ENCODE results near the gene SLC12A3. TPM values are rescaled to one million over a fixed set of nuclear protein-coding genes. Genes with fewer than 3 reads are reported as not detected.

Gene SLC12A3
- total and polyA plus RNA-seq, 2 experiments from 2014 or later = not detected

DNA sequence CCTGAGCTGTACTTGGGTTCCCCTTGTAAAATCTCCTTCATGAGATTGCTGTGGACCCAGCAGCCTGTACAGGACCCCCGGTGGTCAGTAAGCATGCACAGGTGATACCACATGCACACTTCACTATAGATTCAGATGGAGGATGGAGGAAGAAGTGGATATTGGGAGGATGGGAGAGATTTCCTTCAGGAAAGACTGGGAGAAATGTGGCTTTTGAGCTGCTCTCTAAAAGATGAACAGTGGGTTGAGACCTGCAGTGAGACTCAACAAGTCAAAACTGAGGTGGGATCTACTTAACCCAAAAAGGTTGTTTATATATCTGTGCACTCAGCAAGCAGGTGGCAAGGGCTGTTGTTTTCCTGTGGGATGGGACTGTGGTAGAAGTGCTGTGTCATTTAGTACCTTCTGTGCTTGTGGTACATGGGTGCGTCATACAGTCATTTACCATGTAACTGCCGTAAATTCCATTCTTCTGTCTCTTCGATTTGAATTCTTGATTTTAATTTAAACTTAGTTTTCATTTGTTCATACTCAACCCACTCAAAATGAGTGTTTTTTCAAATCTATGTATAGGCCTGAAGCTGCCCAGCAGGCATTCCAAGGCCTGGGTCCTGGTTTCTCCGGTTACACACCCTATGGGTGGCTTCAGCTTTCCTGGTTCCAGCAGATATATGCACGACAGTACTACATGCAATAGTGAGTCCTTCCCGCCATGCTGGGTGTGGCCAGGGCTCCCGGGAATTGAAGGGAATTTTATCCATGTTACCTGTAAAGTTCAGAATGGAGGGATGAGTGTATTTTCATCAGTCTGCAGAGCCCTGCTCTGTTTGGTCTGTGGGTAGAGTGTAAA is 73.9 kb downstream of the SLC12A3 start:
- Histone ChIP-seq H3K36me3 (replicated peaks; ENCODE audit: insufficient read depth, low read depth) (peaks cover 4% of the 10 kb centered on the region), H3K79me2 (peaks cover 53% of the 10 kb centered on the region), H3K4me1 (ENCODE audit: insufficient read depth) (peaks cover 6% of the 10 kb centered on the region), H4K20me1 (ENCODE audit: insufficient read depth, poor library complexity, severe bottlenecking) (peaks cover 74% of the 10 kb centered on the region), H3K9me2 (replicated peaks; ENCODE audit: insufficient read depth) (no peaks in the 10 kb centered on the region), H3K27me3 (no peaks in the 10 kb centered on the region), H3K4me3 (no peak overlapping the region), H3K9me3 (ENCODE audit: low read depth) (no peaks in the 10 kb centered on the region), H2AFZ (no peak overlapping the region), H3K27ac (no peak overlapping the region), H3K4me2 (no peak overlapping the region)
- TF ChIP-seq, protein P1, sequence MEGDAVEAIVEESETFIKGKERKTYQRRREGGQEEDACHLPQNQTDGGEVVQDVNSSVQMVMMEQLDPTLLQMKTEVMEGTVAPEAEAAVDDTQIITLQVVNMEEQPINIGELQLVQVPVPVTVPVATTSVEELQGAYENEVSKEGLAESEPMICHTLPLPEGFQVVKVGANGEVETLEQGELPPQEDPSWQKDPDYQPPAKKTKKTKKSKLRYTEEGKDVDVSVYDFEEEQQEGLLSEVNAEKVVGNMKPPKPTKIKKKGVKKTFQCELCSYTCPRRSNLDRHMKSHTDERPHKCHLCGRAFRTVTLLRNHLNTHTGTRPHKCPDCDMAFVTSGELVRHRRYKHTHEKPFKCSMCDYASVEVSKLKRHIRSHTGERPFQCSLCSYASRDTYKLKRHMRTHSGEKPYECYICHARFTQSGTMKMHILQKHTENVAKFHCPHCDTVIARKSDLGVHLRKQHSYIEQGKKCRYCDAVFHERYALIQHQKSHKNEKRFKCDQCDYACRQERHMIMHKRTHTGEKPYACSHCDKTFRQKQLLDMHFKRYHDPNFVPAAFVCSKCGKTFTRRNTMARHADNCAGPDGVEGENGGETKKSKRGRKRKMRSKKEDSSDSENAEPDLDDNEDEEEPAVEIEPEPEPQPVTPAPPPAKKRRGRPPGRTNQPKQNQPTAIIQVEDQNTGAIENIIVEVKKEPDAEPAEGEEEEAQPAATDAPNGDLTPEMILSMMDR (IDR thresholded peaks at IDR 0.05; ENCODE audit: poor library complexity) = no peak
- no peak for TF ChIP-seq EZH2 (IDR thresholded peaks at IDR 0.05; ENCODE audit: borderline replicate concordance)
- TF ChIP-seq EZH2phosphoT487 (IDR thresholded peaks at IDR 0.05; ENCODE audit: low read depth, severe bottlenecking, unreplicated experiment) = no peak
- 92% methylated on average over 8 of the region's 8 CpGs for WGBS (ENCODE audit: low lambda C conversion rate, missing lambda C conversion rate)
- no peak for DNase-seq (ENCODE audit: low spot score)

DNA sequence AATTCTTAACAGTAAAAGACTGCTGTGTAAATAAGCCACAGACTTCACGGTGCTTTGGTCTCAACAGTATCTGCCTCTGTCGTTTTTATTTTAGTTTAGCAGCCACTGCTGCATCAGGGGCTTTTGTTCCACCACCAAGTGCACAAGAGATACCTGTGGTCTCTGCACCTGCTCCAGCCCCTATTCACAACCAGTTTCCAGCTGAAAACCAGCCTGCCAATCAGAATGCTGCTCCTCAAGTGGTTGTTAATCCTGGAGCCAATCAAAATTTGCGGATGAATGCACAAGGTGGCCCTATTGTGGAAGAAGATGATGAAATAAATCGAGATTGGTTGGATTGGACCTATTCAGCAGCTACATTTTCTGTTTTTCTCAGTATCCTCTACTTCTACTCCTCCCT is 74.8 kb downstream of the SLC12A3 start:
- peaks cover 4% of the 10 kb centered on the region for H3K36me3 ChIP-seq (replicated peaks; ENCODE audit: insufficient read depth, low read depth)
- no peak for DNase-seq (ENCODE audit: low spot score)
- no peak overlapping the region for H3K4me3 ChIP-seq
- H3K79me2 ChIP-seq = peaks cover 44% of the 10 kb centered on the region
- no peaks in the 10 kb centered on the region for H3K9me3 ChIP-seq (ENCODE audit: low read depth)
- no peak overlapping the region for H2AFZ ChIP-seq
- no peaks in the 10 kb centered on the region for H3K4me1 ChIP-seq (ENCODE audit: insufficient read depth)
- H3K4me2 ChIP-seq = no peak overlapping the region
- no peaks in the 10 kb centered on the region for H3K9me2 ChIP-seq (replicated peaks; ENCODE audit: insufficient read depth)
- H3K27ac ChIP-seq = no peak overlapping the region
- no peaks in the 10 kb centered on the region for H3K27me3 ChIP-seq
- WGBS (ENCODE audit: low lambda C conversion rate, missing lambda C conversion rate) = 89% methylated on average over 4 of the region's 4 CpGs
- TF ChIP-seq EZH2 (IDR thresholded peaks at IDR 0.05; ENCODE audit: borderline replicate concordance) (no peak), EZH2phosphoT487 (IDR thresholded peaks at IDR 0.05; ENCODE audit: low read depth, severe bottlenecking, unreplicated experiment) (no peak)
- TF ChIP-seq, protein P1 (IDR thresholded peaks at IDR 0.05; ENCODE audit: poor library complexity) = no peak
- peaks cover 66% of the 10 kb centered on the region for H4K20me1 ChIP-seq (ENCODE audit: insufficient read depth, poor library complexity, severe bottlenecking)

DNA sequence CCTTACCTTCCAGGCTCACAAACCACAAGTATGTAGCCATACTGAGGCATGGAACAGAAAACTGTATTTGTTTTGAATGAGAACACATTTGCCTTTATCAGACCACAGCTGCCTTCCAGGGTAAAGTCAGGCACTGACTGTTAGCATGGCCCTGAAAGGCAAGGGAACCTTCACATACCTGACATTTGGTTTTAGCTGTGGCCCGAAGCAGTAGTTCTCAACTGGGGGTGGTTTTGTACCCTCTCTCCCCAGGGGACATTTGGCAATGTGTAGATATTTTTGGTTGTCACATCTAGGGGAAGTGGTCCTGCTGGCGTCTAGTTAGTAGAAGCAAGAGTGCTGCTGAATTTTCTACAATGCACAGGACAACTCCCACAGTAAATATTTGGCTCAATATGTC is 76.1 kb downstream of the SLC12A3 start:
- H3K27me3 ChIP-seq = no peaks in the 10 kb centered on the region
- H3K36me3 ChIP-seq (replicated peaks; ENCODE audit: insufficient read depth, low read depth) = peaks cover 4% of the 10 kb centered on the region
- WGBS (ENCODE audit: low lambda C conversion rate, missing lambda C conversion rate) = 92% methylated on average over 2 of the region's 2 CpGs
- H3K79me2 ChIP-seq = peaks cover 31% of the 10 kb centered on the region
- no peak overlapping the region for H2AFZ ChIP-seq
- H3K4me1 ChIP-seq (ENCODE audit: insufficient read depth) = no peaks in the 10 kb centered on the region
- TF ChIP-seq, protein P1 (IDR thresholded peaks at IDR 0.05; ENCODE audit: poor library complexity) = no peak
- TF ChIP-seq EZH2phosphoT487 (IDR thresholded peaks at IDR 0.05; ENCODE audit: low read depth, severe bottlenecking, unreplicated experiment) = no peak
- TF ChIP-seq EZH2 (IDR thresholded peaks at IDR 0.05; ENCODE audit: borderline replicate concordance) = no peak
- no peak for DNase-seq (ENCODE audit: low spot score)
- peaks cover 53% of the 10 kb centered on the region for H4K20me1 ChIP-seq (ENCODE audit: insufficient read depth, poor library complexity, severe bottlenecking)
- H3K4me3 ChIP-seq = no peak overlapping the region
- no peaks in the 10 kb centered on the region for H3K9me3 ChIP-seq (ENCODE audit: low read depth)
- H3K9me2 ChIP-seq (replicated peaks; ENCODE audit: insufficient read depth) = no peaks in the 10 kb centered on the region
- H3K27ac ChIP-seq = no peak overlapping the region
- no peak overlapping the region for H3K4me2 ChIP-seq

All from hepatocyte (in vitro differentiated cells).